HG02678 (cell line): ENCODE results near the gene GPR162.

Experiments
- ATAC-seq: cut with Tn5 transposase; IDR thresholded peaks from one replicate; pipeline ENCODE4 v1.9.1; 2021; ENCODE audit warnings: mild to moderate bottlenecking, moderate library complexity; ENCODE audit not compliant: unreplicated experiment

Gene GPR162

GRCh38 chr12:6834254-6834653 is 12.6 kb downstream of the GPR162 start:
- no peak for ATAC-seq

- ATAC-seq, result no peak
Observed at GRCh38 chr12:6834873-6835272, 13.3 kb downstream of the GPR162 start.

GRCh38 chr12:6836851-6837250 is 15.2 kb downstream of the GPR162 start:
- no peak for ATAC-seq

- ATAC-seq, result no peak
Observed at GRCh38 chr12:6837370-6838060, 15.9 kb downstream of the GPR162 start.

- ATAC-seq, result no peak
Observed at GRCh38 chr12:6838854-6839253, 17.2 kb downstream of the GPR162 start.

GRCh38 chr12:6839482-6840201 is 18.0 kb downstream of the GPR162 start:
- ATAC-seq, result peak; percentile 92

- ATAC-seq, result no peak
Observed at GRCh38 chr12:6840330-6840729, 18.7 kb downstream of the GPR162 start.

- no peak for ATAC-seq
Observed at GRCh38 chr12:6840761-6841515, 19.3 kb downstream of the GPR162 start, which contains the start of gene GNB3. Gene GNB3, plus strand, starts transcription at chr12:6840925. Its CDS starts 363 bp downstream, at chr12:6841288.

- ATAC-seq, result no peak
Observed at GRCh38 chr12:6842075-6842474, 20.5 kb downstream of the GPR162 start.

GRCh38 chr12:6843118-6843902 is 21.7 kb downstream of the GPR162 start:
- no peak for ATAC-seq

- ATAC-seq, result no peak
Observed at GRCh38 chr12:6845395-6845794, 23.8 kb downstream of the GPR162 start.

GRCh38 chr12:6846316-6846869 is 24.8 kb downstream of the GPR162 start:
- ATAC-seq, result no peak

GRCh38 chr12:6847676-6848075 is 26.1 kb downstream of the GPR162 start:
- no peak for ATAC-seq

GRCh38 chr12:6849427-6849826 is 27.8 kb downstream of the GPR162 start:
- ATAC-seq, result no peak

- no peak for ATAC-seq
Observed at GRCh38 chr12:6849976-6850560, 28.4 kb downstream of the GPR162 start.

- no peak for ATAC-seq
Observed at GRCh38 chr12:6850796-6851152, 29.2 kb downstream of the GPR162 start.

- ATAC-seq, result peak; percentile 58
Observed at GRCh38 chr12:6851153-6851920, 29.7 kb downstream of the GPR162 start, which contains the start of gene CDCA3. Gene CDCA3, minus strand, starts transcription at chr12:6851286. Its CDS starts 334 bp downstream, at chr12:6850952.

- ATAC-seq, result peak; percentile 74
Observed at GRCh38 chr12:6851921-6852650, 30.5 kb downstream of the GPR162 start, which contains the start of gene USP5. Gene USP5, plus strand, starts transcription at chr12:6852150. Its CDS starts 30 bp downstream, at chr12:6852180.
